ENCODE data around the gene TSPAN5.

DNA sequence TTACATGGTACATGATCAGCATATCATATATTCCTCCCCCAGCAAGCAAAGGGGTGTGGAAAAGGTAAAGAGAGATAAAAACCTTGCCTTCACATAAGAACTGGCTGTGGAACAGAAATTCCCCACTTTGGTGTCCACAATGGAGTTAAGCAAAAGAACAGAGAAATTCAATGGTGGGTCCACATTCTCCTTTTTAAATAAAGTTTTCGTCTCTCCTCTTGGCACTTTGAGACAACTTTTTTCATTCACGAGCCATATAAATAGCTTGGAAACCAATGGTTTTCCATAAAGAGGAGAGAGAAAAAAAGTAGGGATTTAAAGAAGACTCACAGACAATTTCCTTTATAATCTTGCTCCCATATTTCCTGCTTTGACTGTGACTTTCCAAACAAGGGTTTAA, 148.1 kb downstream of the TSPAN5 start:
- TF ChIP-seq, protein P1, sequence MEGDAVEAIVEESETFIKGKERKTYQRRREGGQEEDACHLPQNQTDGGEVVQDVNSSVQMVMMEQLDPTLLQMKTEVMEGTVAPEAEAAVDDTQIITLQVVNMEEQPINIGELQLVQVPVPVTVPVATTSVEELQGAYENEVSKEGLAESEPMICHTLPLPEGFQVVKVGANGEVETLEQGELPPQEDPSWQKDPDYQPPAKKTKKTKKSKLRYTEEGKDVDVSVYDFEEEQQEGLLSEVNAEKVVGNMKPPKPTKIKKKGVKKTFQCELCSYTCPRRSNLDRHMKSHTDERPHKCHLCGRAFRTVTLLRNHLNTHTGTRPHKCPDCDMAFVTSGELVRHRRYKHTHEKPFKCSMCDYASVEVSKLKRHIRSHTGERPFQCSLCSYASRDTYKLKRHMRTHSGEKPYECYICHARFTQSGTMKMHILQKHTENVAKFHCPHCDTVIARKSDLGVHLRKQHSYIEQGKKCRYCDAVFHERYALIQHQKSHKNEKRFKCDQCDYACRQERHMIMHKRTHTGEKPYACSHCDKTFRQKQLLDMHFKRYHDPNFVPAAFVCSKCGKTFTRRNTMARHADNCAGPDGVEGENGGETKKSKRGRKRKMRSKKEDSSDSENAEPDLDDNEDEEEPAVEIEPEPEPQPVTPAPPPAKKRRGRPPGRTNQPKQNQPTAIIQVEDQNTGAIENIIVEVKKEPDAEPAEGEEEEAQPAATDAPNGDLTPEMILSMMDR (conservative IDR thresholded peaks at IDR 0.05): no peak
- no peak for TF ChIP-seq EZH2 (IDR thresholded peaks at IDR 0.05; ENCODE audit: low read depth)
